Hematopoietic multipotent progenitor cell treated with erythropoietin and hydrocortisone succinate and interleukin-3 and kit ligand, for 4 days (in vitro differentiated cells): ENCODE results near the gene IL12RB2.

ENCODE experiments used
- DNase-seq: peaks from one replicate; pipeline ENCODE4 v3.0.0-alpha.2; 2015

IL12RB2 gene, protein sequence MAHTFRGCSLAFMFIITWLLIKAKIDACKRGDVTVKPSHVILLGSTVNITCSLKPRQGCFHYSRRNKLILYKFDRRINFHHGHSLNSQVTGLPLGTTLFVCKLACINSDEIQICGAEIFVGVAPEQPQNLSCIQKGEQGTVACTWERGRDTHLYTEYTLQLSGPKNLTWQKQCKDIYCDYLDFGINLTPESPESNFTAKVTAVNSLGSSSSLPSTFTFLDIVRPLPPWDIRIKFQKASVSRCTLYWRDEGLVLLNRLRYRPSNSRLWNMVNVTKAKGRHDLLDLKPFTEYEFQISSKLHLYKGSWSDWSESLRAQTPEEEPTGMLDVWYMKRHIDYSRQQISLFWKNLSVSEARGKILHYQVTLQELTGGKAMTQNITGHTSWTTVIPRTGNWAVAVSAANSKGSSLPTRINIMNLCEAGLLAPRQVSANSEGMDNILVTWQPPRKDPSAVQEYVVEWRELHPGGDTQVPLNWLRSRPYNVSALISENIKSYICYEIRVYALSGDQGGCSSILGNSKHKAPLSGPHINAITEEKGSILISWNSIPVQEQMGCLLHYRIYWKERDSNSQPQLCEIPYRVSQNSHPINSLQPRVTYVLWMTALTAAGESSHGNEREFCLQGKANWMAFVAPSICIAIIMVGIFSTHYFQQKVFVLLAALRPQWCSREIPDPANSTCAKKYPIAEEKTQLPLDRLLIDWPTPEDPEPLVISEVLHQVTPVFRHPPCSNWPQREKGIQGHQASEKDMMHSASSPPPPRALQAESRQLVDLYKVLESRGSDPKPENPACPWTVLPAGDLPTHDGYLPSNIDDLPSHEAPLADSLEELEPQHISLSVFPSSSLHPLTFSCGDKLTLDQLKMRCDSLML

DNA sequence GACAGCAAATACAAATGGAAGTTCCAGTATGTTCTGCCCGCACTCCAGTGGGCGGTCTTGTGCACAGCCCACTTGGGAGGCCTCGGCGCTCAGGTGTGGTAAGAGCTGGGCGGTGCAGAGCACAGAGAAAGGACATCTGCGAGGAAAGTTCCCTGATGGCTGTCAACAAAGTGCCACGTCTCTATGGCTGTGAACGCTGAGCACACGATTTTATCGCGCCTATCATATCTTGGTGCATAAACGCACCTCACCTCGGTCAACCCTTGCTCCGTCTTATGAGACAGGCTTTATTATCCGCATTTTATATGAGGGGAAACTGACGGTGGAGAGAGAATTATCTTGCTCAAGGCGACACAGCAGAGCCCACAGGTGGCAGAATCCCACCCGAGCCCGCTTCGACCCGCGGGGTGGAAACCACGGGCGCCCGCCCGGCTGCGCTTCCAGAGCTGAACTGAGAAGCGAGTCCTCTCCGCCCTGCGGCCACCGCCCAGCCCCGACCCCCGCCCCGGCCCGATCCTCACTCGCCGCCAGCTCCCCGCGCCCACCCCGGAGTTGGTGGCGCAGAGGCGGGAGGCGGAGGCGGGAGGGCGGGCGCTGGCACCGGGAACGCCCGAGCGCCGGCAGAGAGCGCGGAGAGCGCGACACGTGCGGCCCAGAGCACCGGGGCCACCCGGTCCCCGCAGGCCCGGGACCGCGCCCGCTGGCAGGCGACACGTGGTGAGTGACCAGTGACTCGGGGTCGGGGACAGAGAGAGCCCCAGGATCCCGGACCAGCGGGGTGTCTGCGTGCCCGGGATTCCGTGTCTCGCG lies at the start of gene IL12RB2:
TSS of gene IL12RB2 (plus strand) at position 623 of the 810 bp plus-strand sequence. CDS start 12,496 bp downstream, outside the sequence.
- DNase-seq = peak; percentile 62

DNA sequence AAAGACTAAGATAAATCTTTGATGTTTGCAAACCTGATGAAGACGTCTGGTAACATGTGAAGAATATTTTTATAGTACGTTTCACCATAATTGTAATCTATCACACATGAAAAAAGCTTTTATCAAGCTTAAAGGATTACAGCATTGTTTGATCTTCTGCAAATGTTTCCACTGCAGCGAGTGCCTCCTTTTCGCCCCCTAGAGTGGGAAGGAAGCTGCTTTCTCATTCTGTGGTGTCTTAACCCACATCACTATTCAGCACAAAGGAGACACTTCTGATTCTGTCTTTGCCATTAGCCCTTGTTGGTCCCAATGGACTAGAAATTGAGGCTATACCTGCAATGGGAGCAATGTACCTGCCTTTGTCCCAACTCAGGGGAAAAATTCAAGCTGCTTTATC lies 46.0 kb upstream of the IL12RB2 start:
- peak; percentile 49 for DNase-seq

GRCh38 chr1:67262735-67263134 lies 44.9 kb upstream of the IL12RB2 start:
- no peak for DNase-seq

GRCh38 chr1:67264152-67264551 lies 43.5 kb upstream of the IL12RB2 start:
- no peak for DNase-seq

GRCh38 chr1:67264899-67265298 lies 42.8 kb upstream of the IL12RB2 start:
- peak; percentile 19 for DNase-seq

- no peak for DNase-seq
Observed at GRCh38 chr1:67269061-67269460, 38.6 kb upstream of the IL12RB2 start.

- no peak for DNase-seq
Observed at GRCh38 chr1:67270541-67270940, 37.1 kb upstream of the IL12RB2 start.

- no peak for DNase-seq
Observed at GRCh38 chr1:67273591-67273990, 34.1 kb upstream of the IL12RB2 start.

DNA sequence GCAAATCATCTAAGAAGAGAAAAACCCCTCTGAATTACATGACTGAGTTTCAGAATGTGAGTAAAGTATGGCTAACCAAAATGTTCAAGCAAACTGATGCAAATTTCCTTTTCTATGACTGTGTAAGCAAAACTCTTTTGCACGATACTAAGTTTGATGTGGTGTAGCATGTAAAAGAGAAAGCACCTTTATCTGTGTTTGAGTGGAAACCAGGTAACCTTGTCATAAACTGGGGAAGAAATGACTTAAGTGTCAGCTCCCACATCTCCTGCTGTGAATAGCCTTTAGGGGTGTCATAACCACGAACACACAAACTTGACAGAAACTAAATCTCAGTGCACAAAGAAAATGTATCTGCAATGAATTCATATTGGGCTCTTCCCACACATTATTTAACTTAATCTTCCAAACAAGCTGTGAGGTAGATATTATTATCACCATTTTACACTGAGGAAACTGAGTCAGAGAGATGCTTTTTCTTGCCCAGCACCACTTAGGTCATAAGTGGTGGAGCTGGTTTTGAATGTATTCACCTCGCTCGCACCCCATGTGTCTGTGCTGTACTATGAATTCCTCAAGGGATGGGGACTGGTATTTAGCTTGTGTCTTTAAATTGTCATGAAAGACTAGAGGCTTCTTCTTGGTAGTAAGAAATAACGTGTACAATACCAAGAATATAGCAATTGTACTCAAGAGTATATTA lies 32.9 kb upstream of the IL12RB2 start:
- DNase-seq = no peak

GRCh38 chr1:67280696-67281095 lies 27.0 kb upstream of the IL12RB2 start:
- no peak for DNase-seq

DNA sequence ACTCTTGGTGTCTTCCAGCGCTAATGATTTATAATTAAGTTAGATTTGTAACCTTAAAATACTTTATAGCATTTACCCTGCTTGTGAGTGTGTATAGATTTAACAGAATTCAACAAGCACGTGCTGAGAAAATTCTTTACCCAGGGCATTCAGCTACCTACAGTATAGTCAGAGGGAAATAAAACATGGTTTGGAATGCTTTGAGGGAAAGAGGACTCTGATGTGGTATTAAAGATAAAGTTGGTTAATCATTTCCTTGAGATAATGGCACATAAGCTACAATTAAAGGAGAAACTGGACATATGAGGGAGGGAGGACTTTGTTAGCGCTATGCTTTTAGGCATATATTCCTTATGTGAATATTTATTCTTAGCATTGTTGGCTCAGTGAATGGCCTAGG lies 26.4 kb upstream of the IL12RB2 start:
- no peak for DNase-seq

- no peak for DNase-seq
Observed at GRCh38 chr1:67285780-67286488, 21.7 kb upstream of the IL12RB2 start.

- no peak for DNase-seq
Observed at GRCh38 chr1:67290236-67290635, 17.4 kb upstream of the IL12RB2 start.

DNA sequence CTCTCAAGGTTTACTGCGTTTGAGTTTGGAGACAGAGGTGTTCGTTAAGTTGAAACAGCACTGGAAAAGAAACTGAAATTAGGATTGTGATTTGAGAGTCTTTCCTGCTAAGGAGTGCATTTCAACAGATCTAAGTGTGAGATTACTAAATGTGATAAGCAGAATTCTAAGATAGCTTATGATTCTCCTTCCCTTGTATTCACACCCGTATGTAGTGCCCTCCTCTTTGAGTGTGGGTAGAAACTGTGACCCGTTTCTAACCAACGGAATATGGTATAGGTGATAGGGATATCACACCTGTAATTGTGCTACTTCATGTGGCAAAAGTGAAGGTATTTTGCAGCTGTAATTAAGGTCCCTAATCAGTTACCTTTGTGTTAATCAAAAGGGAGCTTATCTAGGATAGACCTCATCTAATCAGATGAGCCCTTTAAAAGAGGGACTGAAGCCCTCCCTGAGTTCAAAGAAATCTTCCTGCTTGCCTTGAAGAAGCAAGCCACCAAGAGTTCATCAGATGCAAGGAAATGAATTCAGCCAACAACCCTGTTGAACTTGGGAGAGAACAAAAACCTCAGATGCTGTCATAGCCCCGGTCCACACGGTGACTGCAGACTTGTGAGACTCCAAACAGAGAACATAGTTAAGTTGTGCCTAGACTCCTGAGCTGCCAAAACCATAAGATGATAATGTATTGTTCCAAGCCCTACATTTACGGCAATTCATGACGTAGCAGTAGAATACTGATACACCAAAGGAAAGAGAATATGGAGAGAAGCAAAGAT lies 12.6 kb upstream of the IL12RB2 start:
- no peak for DNase-seq

- peak; percentile 7 for DNase-seq
Observed at GRCh38 chr1:67298762-67299161, 8.9 kb upstream of the IL12RB2 start.

- no peak for DNase-seq
Observed at GRCh38 chr1:67299296-67299695, 8.4 kb upstream of the IL12RB2 start.

DNA sequence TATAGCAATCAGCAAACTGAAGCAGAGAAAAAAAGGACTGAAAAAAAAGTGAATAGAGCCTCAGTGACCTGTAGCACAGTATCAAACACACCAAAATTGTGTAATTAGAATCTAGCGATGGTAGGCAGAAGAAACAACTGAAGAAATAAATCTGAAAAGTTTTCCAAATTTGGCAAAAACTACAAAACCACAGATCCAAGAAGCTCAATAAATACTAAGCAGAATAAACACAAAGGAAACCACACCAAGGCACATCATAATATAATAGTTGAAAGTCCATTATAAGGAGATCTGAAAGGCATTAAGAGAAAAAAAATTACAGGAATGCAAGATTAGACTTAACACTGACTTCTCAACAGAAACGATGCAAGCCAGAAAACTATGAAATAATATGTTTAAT lies 7.1 kb upstream of the IL12RB2 start:
- DNase-seq = no peak

DNA sequence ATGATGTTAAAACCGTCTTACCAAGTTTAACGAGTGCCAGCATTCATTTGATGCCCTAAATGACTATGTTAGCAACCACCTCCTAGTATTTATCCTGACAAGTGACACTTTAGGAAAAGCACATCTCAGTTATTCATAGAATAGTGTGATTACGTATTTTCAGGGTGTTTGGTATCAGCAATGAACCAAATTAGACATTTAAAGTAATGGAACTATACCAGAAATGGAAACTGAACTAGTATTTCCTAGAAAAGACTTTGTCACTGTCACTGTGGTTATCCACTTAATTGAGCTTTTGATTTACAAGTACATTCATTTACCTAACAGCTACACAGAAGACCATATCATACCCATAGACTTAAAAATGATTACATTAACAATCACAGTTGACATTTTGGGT lies 3.6 kb upstream of the IL12RB2 start:
- DNase-seq = no peak

GRCh38 chr1:67306547-67306946 lies 1.1 kb upstream of the IL12RB2 start:
- no peak for DNase-seq

- peak; percentile 5 for DNase-seq
Observed at GRCh38 chr1:67308136-67308535, 463 bp downstream of the IL12RB2 start.

DNA sequence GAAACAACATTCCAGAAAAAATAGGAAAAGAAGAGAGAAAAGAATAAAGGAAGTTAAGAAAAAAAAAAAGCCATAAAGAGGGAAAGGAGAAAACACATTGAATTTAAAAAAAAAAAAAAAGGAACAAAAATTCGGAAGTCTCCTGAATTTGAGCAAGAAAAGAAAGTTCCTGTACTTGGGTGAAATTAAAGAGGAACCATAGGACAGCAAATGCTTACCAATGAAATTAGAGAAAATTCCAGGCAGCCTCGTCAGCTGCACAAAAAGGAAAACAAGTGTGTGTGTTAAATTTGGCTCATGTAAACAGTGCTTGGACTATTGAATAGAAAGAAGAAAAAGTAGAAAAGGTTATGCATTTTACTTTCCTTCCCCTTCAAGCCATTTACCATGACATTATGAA lies 4.9 kb downstream of the IL12RB2 start:
- peak; percentile 12 for DNase-seq
